Left ventricle myocardium superior (tissue), 1 donor: ENCODE data around the gene RBP3. TPM values are rescaled to one million over a fixed set of nuclear protein-coding genes. Genes with fewer than 3 reads are reported as not detected.

Source experiments
- ATAC-seq: fragments of 200-7000 bp; cut with Tn5 transposase; one replicate; pipeline ENCODE4 v1.9.1; 2020; ENCODE audit warnings: mild to moderate bottlenecking, moderate library complexity
- DNase-seq: peaks from one replicate; pipeline ENCODE4 v3.0.0-alpha.2; 2020
- intact Hi-C: fragments of 100-400 bp; cut with micrococcal nuclease; formaldehyde crosslinking; loops from one replicate; pipeline ENCODE4 v1.11.0; 2022
- total RNA-seq: library from RNA; stranded (reverse); fragmentation: NEBNext Ultra II Directional; extraction: Animal tissue kit (Norgen Biotek cat#: 25700); gene quantifications from one replicate; pipeline ENCODE4 v1.2.1, GENCODE V29; 2021
- donor health status: DM: no; HTN: yes; CAD: no; lungs with severe emphysema.

Gene RBP3
- total RNA-seq, 1 donor from 2014 or later, result not detected

- intact Hi-C loops, result no loop called here
- no peak for DNase-seq
These were observed 15.8 kb upstream of the RBP3 start for GRCh38 chr10:47332371-47332770.

GRCh38 chr10:47332946-47333345, 15.2 kb upstream of the RBP3 start:
- DNase-seq (no peak), ATAC-seq (no peak)
- intact Hi-C loops, result no loop called here

More at GRCh38 chr10:47332371-47332770, 15.8 kb upstream of the RBP3 start:
- no peak for ATAC-seq

- DNase-seq, result no peak
- no peak for ATAC-seq
- intact Hi-C loops, result no loop called here
These were observed 14.6 kb upstream of the RBP3 start for GRCh38 chr10:47333532-47333931.

- DNase-seq (no peak), ATAC-seq (no peak)
- intact Hi-C loops, result no loop called here
These were observed 13.5 kb upstream of the RBP3 start for GRCh38 chr10:47334466-47335295.

- DNase-seq, result no peak
- intact Hi-C loops, result no loop called here
These were observed 12.3 kb upstream of the RBP3 start for GRCh38 chr10:47335906-47336305.

GRCh38 chr10:47336387-47337134, 11.6 kb upstream of the RBP3 start:
- no peak for DNase-seq
- intact Hi-C loops, result no loop called here
- no peak for ATAC-seq

More at GRCh38 chr10:47335906-47336305, 12.3 kb upstream of the RBP3 start:
- no peak for ATAC-seq

GRCh38 chr10:47337310-47337709, 10.9 kb upstream of the RBP3 start:
- DNase-seq (no peak), ATAC-seq (no peak)
- intact Hi-C loops, result no loop called here

- DNase-seq (no peak), ATAC-seq (no peak)
- intact Hi-C loops, result no loop called here
These were observed 8.9 kb upstream of the RBP3 start for GRCh38 chr10:47339186-47339735.

GRCh38 chr10:47339759-47340607, 8.2 kb upstream of the RBP3 start:
- no peak for DNase-seq
- intact Hi-C loops, result no loop called here
- ATAC-seq, result no peak

GRCh38 chr10:47340608-47341170, 7.5 kb upstream of the RBP3 start:
- ATAC-seq, result peak; percentile 56
- peak; percentile 67 for DNase-seq
- intact Hi-C loops, result no loop called here

GRCh38 chr10:47344996-47345870, 2.9 kb upstream of the RBP3 start:
- intact Hi-C loops, result no loop called here
- DNase-seq (no peak), ATAC-seq (no peak)

GRCh38 chr10:47346581-47347302, 1.4 kb upstream of the RBP3 start:
- ATAC-seq, result no peak
- intact Hi-C loops, result no loop called here

GRCh38 chr10:47347303-47347675, 874 bp upstream of the RBP3 start:
- no peak for ATAC-seq

More at GRCh38 chr10:47346581-47347302, 1.4 kb upstream of the RBP3 start:
- no peak for DNase-seq

GRCh38 chr10:47348661-47349470, 703 bp downstream of the RBP3 start:
- no peak for ATAC-seq
- intact Hi-C loops, result no loop called here
- DNase-seq, result no peak

More at GRCh38 chr10:47347303-47347675, 874 bp upstream of the RBP3 start:
- no peak for DNase-seq
- intact Hi-C loops, result no loop called here

- intact Hi-C loops, result no loop called here
- no peak for DNase-seq
- ATAC-seq, result no peak
These were observed 1.4 kb downstream of the RBP3 start for GRCh38 chr10:47349516-47349915.

- no peak for ATAC-seq
- intact Hi-C loops, result no loop called here
- DNase-seq, result no peak
These were observed 1.8 kb downstream of the RBP3 start for GRCh38 chr10:47349941-47350371.
